Dendritic cell treated with granulocyte-macrophage colony-stimulating factor and Interleukin-4, amounts not matched to agents 40 ng/mL and 50 ng/mL, for 4 days (primary cell): ENCODE data around the gene EEFSEC.

Source experiments
- H3K27ac Mint-ChIP-seq: one replicate; pipeline ENCODE4 v1.8.0; 2022; ENCODE audit warnings: mild to moderate bottlenecking, mixed read lengths
- H3K27me3 Mint-ChIP-seq: one replicate; pipeline ENCODE4 v1.8.0; 2022; ENCODE audit warnings: mild to moderate bottlenecking, mixed read lengths
- H3K36me3 Mint-ChIP-seq: one replicate; pipeline ENCODE4 v1.8.0; 2022; ENCODE audit warnings: low read depth, mixed read lengths
- H3K4me1 Mint-ChIP-seq: one replicate; pipeline ENCODE4 v1.8.0; 2022; ENCODE audit warnings: low read depth, mixed read lengths
- H3K4me3 Mint-ChIP-seq: one replicate; pipeline ENCODE4 v1.8.0; 2022; ENCODE audit warnings: mild to moderate bottlenecking, moderate library complexity, mixed read lengths
- H3K9me3 Mint-ChIP-seq: one replicate; pipeline ENCODE4 v1.8.0; 2022; ENCODE audit warnings: mixed read lengths
- intact Hi-C: fragments of 100-400 bp; cut with micrococcal nuclease; formaldehyde crosslinking; loops from one replicate; pipeline ENCODE4 v1.15.0; 2022

The EEFSEC gene

DNA sequence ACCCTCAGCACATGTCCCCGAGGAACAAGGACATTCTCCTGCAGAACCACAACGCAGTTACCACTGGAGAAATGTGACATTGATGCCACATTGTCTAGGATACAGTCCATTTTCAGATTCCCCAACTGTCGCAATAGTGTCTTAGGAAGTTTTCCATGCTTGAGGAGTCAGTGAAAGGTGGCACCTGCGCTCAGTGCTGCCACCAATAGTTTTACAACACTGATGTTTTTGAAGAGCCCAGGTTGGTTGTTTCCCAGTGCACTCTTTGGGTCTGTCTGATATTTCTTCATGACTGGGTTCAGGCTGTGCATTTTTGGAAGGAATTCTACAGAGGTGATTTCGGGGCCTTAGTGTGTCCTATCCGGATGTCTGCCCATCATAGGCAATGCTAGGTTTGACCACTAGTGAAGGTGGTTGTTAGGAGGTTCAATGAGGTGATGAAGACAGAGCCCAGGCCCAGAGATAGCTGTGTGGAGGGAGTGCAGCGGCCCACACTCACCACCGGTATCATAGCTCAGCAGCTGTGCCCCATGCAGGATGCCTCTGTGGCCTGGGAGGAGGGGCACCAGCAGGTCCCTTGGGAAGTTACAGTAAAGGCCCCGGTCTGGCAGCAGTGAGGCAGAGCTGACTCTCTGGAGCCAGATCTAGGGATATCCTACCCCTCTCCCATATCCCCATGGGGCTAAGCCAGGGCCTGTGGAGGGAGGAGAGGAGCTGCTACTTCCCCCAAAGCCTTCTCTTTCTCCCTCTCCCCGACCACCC is 216.8 kb downstream of the EEFSEC start:
- intact Hi-C loops = no loop called here
- Mint-ChIP-seq H3K27me3 (no peaks in the 10 kb centered on the region), H3K4me3 (no peak overlapping the region), H3K27ac (no peak overlapping the region), H3K4me1 (no peaks in the 10 kb centered on the region), H3K36me3 (peaks cover 70% of the 10 kb centered on the region), H3K9me3 (no peaks in the 10 kb centered on the region)

DNA sequence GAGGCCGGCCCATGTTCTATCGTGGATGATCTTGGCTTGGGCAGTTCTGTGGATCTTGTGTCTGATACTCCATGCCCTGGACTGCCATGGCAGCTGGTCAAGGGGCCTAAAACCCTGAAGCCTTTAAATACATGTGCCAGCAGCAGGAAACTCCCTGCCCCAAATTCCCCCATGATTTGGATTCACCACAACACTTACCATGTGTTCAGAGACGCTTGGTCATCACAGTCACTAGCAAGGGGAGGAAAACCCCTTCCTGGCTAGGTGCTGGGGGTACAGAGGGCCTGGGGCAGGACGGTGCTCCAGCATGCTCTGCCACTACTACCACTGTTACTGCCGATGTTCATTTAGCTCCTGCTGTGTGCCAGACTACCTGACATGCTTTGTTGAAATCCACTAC is 219.0 kb downstream of the EEFSEC start:
- no peaks in the 10 kb centered on the region for H3K4me1 Mint-ChIP-seq

DNA sequence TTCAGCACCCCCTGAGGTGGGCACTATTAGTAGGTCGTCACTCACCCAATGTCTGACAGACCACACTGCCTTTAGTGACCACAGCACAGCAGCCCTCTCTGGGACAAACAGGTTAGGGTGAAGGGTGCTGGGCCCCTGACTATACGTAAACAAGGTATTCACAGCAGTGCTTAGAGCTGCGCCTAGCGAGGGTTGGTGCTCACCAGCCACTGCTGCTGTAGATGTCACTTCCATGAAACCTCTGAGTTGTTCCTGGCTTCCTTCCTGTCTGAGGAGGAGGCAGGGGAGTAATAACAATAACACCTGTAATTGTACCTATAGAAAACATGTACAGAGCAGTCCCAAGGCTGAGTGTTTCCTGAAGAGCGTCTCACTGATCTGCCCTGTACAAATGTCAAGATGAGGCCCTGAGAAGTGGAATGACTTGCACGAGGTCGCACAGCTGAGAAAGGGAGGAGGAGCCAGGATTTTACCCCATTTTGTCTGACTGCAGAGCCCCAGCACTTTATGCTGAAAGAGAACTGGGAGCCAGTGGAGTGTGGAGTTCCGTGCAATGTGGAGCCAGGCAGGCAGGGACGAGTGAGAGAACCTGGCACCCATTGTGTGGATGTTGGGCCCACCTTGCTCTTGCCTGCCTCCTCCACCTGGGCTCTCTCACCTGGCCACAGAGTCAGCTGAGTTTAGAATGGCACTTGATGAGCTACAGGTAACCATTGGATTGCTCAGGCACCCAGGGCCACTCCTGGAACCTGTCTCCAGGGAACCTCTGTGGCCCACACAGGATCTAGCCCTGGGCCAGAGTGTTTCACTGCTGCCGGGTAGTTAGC is 219.6 kb downstream of the EEFSEC start:
- no peak overlapping the region for H3K4me3 Mint-ChIP-seq

More for the DNA sequence above, 219.0 kb downstream of the EEFSEC start:
- Mint-ChIP-seq H3K27ac (no peak overlapping the region), H3K36me3 (peaks cover 62% of the 10 kb centered on the region), H3K27me3 (no peaks in the 10 kb centered on the region), H3K9me3 (no peaks in the 10 kb centered on the region), H3K4me3 (no peak overlapping the region)
- intact Hi-C loops = no loop called here

DNA sequence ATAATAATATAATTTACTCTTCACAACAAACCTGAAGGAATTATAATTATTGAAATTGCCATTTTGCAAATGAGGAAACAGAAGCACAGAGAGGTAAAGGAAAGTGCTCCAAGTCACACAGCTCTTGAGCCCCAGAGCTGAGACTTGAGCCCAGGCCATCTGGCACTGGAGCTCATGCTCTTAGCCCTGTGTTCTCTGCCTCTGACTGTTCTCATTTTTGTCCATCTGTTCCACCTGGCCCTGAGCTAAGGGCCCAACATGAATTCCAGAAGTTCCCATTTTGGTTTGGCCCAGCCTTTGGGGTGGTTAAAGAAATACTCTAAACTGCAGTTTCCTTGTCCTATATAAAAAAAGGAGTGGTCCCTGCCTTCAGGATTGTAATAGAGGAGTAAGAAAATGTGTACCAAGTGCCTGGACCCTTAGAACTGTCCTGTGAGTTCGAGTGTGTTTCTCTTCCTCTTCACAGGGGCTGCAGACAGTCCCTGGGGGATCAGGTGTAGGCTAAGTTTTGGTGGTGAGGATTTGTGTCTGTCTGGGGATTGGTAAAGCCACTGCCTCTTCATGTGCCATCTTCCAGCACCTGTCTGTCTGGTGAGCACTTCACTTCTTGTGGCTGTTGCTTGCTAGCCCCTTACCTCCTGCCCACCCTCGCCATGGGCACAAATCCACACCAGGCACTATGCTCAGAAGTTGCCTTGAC is 221.6 kb downstream of the EEFSEC start:
- Mint-ChIP-seq H3K27me3 (no peaks in the 10 kb centered on the region), H3K36me3 (peaks cover 50% of the 10 kb centered on the region), H3K4me1 (no peaks in the 10 kb centered on the region), H3K27ac (no peak overlapping the region), H3K4me3 (no peak overlapping the region), H3K9me3 (no peaks in the 10 kb centered on the region)
- intact Hi-C loops = no loop called here

More for the DNA sequence above, 219.6 kb downstream of the EEFSEC start:
- H3K27me3 Mint-ChIP-seq = no peaks in the 10 kb centered on the region
- H3K27ac Mint-ChIP-seq = no peak overlapping the region
- no peaks in the 10 kb centered on the region for H3K4me1 Mint-ChIP-seq
- intact Hi-C loops = no loop called here
- no peaks in the 10 kb centered on the region for H3K9me3 Mint-ChIP-seq
- peaks cover 56% of the 10 kb centered on the region for H3K36me3 Mint-ChIP-seq

DNA sequence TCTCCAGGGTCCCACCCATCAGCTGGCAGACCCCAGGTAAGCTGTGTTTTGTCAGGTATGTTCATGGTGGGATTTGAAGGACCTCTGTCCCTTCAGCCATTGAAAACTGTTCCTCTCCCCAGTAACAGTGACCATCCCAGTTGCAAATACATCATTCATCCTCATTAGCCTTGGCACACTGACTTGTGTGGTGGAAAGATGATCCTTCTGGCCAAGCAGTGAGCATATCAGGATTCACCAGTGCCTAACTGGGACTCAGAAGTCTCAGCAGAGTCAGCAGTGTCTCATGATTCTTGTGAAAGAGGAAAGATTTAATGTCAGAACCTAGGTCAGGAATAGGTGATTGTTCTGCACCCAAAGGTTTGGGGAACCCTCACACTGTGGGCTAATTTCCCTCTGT is 223.2 kb downstream of the EEFSEC start:
- Mint-ChIP-seq H3K27ac (no peak overlapping the region), H3K4me1 (no peaks in the 10 kb centered on the region), H3K36me3 (peaks cover 46% of the 10 kb centered on the region), H3K27me3 (no peaks in the 10 kb centered on the region), H3K9me3 (no peaks in the 10 kb centered on the region), H3K4me3 (no peak overlapping the region)
- intact Hi-C loops = no loop called here

DNA sequence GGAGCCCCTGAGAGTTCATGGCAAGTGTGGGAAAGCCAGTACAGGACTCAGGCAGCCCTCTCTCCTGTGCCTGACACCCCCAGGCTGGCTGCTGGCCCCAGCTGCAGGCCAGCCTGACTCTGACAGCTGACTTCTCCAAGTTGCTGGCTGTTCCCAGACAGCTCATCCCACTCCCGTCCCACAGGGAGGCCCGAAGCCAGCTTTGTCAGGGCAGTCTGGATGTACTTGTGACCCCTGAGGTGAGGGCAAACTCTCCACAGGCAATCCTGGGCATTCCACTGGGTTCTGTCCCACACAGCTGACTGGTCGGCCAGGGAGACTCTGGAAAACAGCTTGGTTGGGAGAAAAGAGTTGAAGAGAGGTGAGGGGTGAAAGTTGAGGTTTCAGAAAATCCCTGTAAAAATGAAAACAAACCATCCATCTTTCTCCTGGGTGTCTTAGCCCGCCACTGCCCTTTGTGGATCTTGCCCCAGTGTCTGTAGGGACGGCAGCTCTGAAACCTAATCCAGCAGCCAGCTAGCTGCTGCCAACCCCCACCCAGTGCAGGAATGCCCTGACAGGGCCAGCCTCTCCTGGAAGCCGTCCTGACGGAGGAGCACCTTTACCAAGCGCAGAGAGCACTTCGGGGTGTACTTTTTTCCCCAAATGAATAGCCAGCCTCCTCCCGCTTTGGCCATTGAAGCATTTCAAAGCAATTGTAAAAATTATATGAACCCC is 225.5 kb downstream of the EEFSEC start:
- Mint-ChIP-seq H3K4me3 (no peak overlapping the region), H3K27me3 (no peaks in the 10 kb centered on the region), H3K27ac (no peak overlapping the region), H3K4me1 (no peaks in the 10 kb centered on the region), H3K9me3 (no peaks in the 10 kb centered on the region), H3K36me3 (peaks cover 34% of the 10 kb centered on the region)
- intact Hi-C loops = no loop called here

DNA sequence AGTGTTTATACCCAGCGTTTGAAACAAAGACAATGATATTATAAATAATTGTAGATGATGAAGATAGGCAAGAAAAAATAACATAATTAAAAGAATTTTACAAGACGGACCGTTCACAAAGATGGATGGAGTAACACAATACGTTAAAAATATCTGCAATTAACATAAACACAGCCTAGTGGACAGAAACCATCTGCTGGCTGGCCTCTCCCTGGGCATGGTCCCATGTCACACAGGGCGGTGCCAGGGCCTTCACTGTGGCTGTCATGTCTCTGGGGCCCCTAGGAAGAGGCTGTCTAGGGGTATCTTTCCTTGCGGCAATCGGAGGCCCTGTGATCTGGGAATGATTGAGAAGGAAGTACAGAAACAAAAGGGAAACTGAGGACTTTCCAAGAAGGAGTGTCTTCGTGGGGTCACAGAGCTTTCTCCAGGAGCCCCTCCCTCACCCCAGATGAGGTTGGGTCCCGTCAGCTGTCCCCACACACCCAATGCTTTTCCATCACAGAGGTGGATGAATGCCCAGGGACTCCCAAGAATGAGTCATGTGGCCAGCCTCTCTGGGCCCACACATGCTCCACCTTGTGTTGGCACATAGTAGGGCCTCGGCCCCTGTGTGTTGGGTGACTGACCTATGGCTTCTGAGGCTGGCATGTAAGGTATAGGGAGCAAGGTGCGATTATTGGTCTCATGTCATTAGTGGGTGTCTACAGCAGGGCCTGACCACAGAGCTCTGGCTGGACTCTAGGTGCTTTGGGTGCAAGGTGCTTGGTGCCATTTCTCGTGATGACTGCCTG is 226.3 kb downstream of the EEFSEC start:
- H3K9me3 Mint-ChIP-seq = no peaks in the 10 kb centered on the region
- H3K36me3 Mint-ChIP-seq = peaks cover 34% of the 10 kb centered on the region
- no peak overlapping the region for H3K27ac Mint-ChIP-seq
- intact Hi-C loops = no loop called here
- no peaks in the 10 kb centered on the region for H3K4me1 Mint-ChIP-seq
- no peaks in the 10 kb centered on the region for H3K27me3 Mint-ChIP-seq
- no peak overlapping the region for H3K4me3 Mint-ChIP-seq

DNA sequence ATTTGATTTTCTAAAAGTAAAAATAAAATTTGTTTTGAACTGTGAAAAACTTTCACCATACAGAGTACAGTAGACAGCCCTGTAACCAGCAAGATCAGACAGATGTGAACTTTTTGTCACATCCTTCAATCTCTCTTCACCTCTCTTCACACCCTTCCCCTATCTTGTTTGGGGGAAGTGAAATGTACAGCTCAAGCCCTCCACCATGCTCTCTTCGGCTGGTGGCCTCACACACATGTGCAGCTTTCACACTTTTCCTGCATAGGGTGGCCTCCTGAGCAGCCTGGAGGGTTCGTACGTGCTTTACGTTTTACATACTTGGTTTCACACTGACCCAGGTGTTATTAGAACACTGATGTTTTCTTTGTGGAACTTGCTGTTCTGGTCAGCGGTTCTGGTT is 227.0 kb downstream of the EEFSEC start:
- no peaks in the 10 kb centered on the region for H3K27me3 Mint-ChIP-seq
- no peak overlapping the region for H3K4me3 Mint-ChIP-seq
- peaks cover 31% of the 10 kb centered on the region for H3K36me3 Mint-ChIP-seq
- no peaks in the 10 kb centered on the region for H3K4me1 Mint-ChIP-seq
- no peak overlapping the region for H3K27ac Mint-ChIP-seq
- intact Hi-C loops = no loop called here
- H3K9me3 Mint-ChIP-seq = no peaks in the 10 kb centered on the region

DNA sequence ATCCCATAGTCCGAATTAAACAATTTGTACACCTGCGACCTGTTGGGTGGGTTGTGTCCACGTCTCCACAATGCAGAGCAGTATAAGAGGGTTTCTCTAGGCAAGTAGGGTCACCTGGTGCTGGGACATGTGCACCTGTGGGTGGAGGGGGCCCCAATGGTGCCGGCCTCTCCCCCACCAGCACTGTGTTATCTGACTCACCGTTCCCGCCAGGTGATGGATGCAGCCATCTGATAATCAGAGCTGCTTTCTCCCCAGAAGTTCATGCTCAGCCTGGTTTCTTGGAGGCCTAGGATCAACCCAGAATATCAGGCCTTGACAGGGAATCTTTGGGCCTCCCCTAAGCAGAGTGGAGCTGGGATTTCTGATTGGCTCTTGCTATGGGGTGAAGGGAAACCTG is 227.4 kb downstream of the EEFSEC start:
- H3K27ac Mint-ChIP-seq = no peak overlapping the region
- no peaks in the 10 kb centered on the region for H3K27me3 Mint-ChIP-seq
- H3K9me3 Mint-ChIP-seq = no peaks in the 10 kb centered on the region
- intact Hi-C loops = no loop called here
- no peaks in the 10 kb centered on the region for H3K4me1 Mint-ChIP-seq
- H3K4me3 Mint-ChIP-seq = no peak overlapping the region
- peaks cover 26% of the 10 kb centered on the region for H3K36me3 Mint-ChIP-seq

DNA sequence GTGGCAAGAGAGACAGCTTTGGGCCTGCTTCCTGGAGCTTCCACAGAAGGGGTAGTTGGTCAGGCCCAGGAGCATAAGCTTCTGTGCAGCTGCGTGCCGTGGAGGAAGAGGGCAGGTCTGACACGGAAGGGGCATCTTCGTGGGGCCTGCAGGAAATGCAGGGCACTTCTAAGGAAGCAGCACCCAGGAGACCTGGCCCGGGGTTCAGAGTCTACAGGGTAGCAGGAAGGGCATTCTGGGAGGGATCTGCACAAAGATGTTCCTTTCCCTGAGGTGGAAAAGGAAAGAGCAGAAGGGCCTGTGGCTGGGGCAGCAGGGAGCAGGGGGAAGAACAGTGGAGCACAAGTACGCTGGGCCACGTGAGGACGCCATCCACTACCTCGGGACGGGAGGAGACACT is 228.3 kb downstream of the EEFSEC start:
- H3K27me3 Mint-ChIP-seq = no peaks in the 10 kb centered on the region
- H3K36me3 Mint-ChIP-seq = peaks cover 22% of the 10 kb centered on the region
- intact Hi-C loops = no loop called here
- H3K4me1 Mint-ChIP-seq = no peaks in the 10 kb centered on the region
- H3K4me3 Mint-ChIP-seq = no peak overlapping the region
- no peak overlapping the region for H3K27ac Mint-ChIP-seq
- H3K9me3 Mint-ChIP-seq = no peaks in the 10 kb centered on the region

DNA sequence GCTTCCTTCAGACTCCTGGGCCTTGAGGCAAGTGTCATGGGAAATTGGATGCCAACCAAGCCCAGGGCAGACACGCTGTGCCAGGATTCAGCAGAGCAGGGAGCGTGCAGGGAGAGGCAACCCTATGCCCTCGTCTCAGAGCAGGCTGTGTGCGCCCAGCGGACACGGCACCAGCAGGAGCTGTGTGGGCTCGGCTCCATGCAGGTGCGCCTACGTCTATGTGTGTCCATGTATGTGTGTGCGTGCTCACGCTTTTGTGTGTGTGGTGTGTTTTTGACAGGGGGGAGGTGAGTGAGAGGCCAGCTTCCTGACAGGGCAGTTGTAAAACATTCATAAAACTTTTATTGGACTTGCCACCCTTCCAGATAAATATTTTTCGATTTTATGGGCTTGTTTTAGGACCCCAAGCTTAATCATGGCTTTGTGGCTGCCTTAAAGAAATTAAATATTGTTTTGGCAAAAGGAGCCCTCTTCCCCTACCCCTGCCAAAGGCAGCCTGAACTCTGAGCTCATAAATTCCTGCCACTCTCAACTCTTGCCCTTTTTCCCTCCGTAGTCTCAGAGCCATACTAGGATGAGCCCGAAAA is 229.0 kb downstream of the EEFSEC start:
- H3K27ac Mint-ChIP-seq = no peak overlapping the region
- H3K9me3 Mint-ChIP-seq = no peaks in the 10 kb centered on the region
- intact Hi-C loops = no loop called here
- H3K4me3 Mint-ChIP-seq = no peak overlapping the region
- H3K27me3 Mint-ChIP-seq = no peaks in the 10 kb centered on the region
- peaks cover 22% of the 10 kb centered on the region for H3K36me3 Mint-ChIP-seq
- H3K4me1 Mint-ChIP-seq = peaks cover 3% of the 10 kb centered on the region

DNA sequence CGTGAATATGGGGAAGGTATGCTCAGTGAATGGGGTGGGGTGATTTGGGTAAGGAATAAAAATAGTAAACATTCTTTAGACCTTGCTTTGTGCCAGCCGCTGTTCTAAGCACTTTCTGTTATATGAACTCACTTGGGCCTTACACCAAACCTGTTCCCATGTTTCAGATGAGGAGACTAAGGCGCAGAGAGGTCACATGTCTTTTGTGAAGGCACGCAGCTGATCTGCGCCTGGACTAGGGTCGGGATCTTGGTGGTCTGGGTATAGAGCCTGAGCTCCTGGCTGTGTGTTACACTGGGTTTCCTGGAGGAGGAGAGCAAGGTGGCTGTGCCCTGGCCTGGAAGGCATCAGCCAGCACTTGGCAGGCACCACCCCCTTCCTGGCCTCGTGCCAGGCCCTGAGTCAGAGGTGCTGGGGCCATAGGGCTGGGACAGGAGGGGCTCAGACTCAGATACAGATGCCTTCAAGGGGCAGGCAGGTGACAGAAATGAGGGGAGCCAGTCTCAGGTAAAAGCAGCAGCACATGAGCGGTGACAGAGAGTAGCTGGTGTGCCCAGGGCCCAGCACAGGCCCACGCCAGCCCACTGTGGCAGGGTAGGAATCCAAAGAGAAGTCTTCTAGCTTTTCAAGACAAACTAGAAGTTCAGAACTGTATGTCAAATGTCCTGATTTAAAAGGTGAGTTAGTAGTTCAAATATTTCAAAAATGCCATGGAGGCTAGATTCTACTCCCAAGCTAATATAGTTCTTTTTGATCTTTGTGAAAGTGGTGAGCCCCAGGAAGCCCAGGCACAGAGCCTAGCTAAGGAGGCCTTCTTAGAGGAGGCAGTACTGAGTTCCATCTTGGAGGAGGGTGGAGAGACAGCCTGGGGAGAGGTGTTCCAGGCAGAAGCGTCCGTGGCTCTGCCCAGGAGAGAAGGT is 230.3 kb downstream of the EEFSEC start:
- Mint-ChIP-seq H3K4me1 (peaks cover 16% of the 10 kb centered on the region), H3K9me3 (no peaks in the 10 kb centered on the region), H3K4me3 (no peak overlapping the region), H3K27me3 (no peaks in the 10 kb centered on the region), H3K36me3 (peaks cover 22% of the 10 kb centered on the region), H3K27ac (no peak overlapping the region)
- intact Hi-C loops = no loop called here
